NT2/D1 (cell line): ENCODE data around the gene SPTAN1.

Source experiments
- SUZ12 ChIP-seq: IDR thresholded peaks from 2 replicates; pipeline ENCODE4 v1.6.1; 2011; ENCODE audit not compliant: insufficient read length, insufficient read depth; ENCODE audit errors: extremely low read depth
- YY1 ChIP-seq: IDR thresholded peaks from 2 replicates; pipeline ENCODE4 v1.6.1; 2011; ENCODE audit not compliant: insufficient read length, insufficient read depth

DNA sequence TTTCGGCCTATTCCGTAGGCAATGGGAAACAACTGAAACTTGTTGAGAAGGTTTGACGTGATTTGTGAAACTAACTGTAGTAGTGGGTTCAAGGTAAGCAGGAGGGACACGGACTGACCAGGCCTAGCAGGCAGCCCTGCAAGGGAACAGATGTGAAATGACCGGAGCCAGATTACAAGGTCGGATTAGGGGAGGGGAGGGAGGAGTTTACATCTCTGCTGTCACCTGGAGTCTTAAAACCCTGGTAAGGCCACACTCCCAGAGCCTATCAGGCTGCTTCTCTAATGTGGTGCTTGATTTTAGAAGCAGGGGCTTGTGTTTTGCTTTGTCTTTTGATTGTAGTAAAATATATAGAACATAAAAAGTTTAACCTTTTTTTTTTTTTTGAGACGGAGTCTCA, 3.5 kb upstream of the SPTAN1 start:
- no peak for TF ChIP-seq SUZ12
- no peak for TF ChIP-seq YY1
